Activated T-cell treated with anti-CD3 and anti-CD28 coated beads, Interleukin-2, amount 50 U/mL, for 24 hours (primary cell): Measurements from ENCODE around the gene CCDC15.

ENCODE experiments used
- DNase-seq: peaks from one replicate; pipeline ENCODE4 v3.0.0-alpha.2; 2020
- H3K27ac Mint-ChIP-seq: 2 replicates; pipeline ENCODE4 v1.8.0; 2020; ENCODE audit warnings: mild to moderate bottlenecking, mixed read lengths
- H3K27me3 Mint-ChIP-seq: 2 replicates; pipeline ENCODE4 v1.8.0; 2020; ENCODE audit warnings: mixed read lengths
- H3K36me3 Mint-ChIP-seq: 2 replicates; pipeline ENCODE4 v1.8.0; 2020; ENCODE audit warnings: low read depth, mixed read lengths
- H3K4me1 Mint-ChIP-seq: 2 replicates; pipeline ENCODE4 v1.8.0; 2020; ENCODE audit warnings: low read depth, mixed read lengths
- H3K4me3 Mint-ChIP-seq: 2 replicates; pipeline ENCODE4 v1.8.0; 2020; ENCODE audit warnings: mild to moderate bottlenecking, moderate library complexity, mixed read lengths
- H3K9me3 Mint-ChIP-seq: 2 replicates; pipeline ENCODE4 v1.8.0; 2020; ENCODE audit warnings: mixed read lengths

Gene CCDC15, protein sequence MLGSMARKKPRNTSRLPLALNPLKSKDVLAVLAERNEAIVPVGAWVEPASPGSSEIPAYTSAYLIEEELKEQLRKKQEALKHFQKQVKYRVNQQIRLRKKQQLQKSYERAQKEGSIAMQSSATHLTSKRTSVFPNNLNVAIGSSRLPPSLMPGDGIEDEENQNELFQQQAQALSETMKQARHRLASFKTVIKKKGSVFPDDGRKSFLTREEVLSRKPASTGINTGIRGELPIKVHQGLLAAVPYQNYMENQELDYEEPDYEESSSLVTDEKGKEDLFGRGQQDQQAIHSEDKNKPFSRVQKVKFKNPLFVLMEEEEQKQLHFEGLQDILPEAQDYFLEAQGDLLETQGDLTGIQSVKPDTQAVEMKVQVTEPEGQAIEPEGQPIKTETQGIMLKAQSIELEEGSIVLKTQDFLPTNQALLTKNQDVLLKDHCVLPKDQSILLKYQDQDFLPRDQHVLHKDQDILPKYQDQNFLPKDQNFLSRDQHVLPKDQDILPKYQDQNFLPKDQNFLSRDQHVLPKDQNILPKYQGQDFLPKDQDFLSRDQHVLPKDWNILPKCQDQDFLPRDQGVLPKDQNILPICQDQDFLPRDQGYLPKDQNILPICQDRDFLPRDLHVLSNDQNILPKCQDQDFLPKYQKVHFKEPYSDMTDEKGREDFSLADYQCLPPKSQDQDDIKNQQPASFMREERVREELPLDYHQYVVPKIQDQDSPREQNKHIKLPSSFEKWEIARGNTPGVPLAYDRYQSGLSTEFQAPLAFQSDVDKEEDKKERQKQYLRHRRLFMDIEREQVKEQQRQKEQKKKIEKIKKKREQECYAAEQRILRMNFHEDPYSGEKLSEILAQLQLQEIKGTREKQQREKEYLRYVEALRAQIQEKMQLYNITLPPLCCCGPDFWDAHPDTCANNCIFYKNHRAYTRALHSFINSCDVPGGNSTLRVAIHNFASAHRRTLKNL

DNA sequence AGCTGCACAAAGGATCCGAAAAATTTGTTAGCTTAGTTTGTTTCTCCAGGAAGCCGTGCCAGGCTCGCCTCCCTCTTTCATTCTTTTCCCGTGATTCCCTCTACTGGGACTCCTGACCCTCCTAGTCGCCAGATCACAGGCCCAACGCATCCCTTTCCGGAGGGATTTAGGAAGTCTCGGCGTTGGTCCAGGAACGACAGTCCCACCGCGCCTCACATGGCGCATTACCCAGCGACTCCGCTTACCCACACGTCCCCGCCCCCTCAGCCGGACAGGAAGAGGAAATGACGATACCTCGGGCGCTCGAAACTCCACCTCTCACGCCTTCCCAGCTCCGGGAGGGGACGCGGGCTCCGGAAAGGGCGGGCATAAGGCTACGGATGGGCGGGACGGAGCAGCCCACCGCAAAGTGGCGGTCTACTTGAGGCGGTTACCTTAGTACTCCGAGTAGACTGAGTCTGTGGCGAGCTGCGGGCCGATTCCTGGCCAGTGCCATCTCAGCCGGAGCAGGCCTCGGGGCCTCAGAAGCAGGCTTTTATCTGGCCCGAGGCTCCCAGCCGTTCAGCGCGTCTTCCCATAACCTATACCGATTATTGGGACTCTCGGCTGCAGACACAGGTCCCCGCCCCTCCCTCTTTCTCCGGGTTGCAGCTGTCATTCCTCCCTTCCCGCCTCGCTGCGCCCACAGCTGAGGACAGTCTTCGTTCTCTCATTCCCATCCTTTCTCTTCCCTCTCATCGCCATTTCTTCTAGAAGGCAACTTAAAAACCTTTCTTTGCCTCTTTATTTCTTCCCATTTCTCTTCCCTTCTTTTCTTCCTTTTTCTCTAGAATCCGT is at the start of gene CCDC15:
TSS of gene CCDC15 (plus strand) at position 450 of the 837 bp plus-strand sequence. CDS start 531 bp downstream, outside the sequence.
- no peak within 1 kb of the TSS for H3K27ac Mint-ChIP-seq
- no peaks in the 10 kb centered on the region for H3K9me3 Mint-ChIP-seq
- no peak within 1 kb of the TSS for H3K4me3 Mint-ChIP-seq
- H3K27me3 Mint-ChIP-seq, result no peaks in the 10 kb centered on the region
- peak; percentile 95 for DNase-seq
- peaks cover 4% of the 10 kb centered on the region for H3K36me3 Mint-ChIP-seq
- H3K4me1 Mint-ChIP-seq, result peaks cover 8% of the 10 kb centered on the region

DNA sequence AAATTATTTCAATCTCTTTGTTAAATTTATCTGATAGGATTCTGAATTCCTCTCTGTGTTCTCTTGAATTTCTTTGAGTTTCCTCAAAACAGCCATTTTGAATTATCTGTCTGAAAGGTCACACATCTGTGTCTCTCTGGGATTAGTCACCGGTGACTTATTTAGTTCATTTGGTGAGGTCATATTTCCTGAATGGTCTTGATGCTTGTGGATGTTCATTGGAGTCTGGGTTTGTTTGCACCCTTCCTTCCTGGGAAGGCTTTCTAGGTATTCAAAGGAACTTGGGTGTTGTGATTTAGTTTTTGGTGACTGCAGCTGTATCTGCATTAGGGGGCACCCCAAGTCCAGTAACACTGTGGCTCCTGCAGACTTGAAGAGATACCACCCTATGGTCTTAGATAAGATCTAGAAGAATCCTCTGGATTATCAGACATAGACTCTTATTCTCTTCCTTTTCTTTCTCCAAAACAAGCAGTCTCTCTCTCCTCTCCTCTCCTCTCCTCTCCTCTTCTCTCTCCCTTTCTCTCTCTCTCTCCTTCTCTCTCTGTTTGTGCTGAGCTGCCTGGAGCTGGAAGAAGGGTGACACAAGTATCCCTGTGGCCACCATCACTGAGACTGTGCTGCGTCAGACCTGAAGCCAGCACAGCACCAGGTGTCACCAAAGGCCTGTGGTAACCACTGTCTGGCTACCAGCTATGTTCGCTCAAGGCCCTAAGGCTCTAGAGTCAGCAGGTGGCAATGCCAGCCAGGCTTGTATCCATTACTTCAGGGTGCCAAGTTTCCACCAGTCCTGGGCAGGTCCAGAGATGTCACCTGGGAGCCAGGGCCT is 38.2 kb upstream of the CCDC15 start:
- H3K27me3 Mint-ChIP-seq, result peaks cover 3% of the 10 kb centered on the region
- no peak overlapping the region for H3K4me3 Mint-ChIP-seq
- H3K9me3 Mint-ChIP-seq, result peaks cover 13% of the 10 kb centered on the region
- no peak for DNase-seq
- H3K27ac Mint-ChIP-seq, result no peak overlapping the region
- H3K4me1 Mint-ChIP-seq, result peaks cover 2% of the 10 kb centered on the region
- H3K36me3 Mint-ChIP-seq, result peaks cover 2% of the 10 kb centered on the region

DNA sequence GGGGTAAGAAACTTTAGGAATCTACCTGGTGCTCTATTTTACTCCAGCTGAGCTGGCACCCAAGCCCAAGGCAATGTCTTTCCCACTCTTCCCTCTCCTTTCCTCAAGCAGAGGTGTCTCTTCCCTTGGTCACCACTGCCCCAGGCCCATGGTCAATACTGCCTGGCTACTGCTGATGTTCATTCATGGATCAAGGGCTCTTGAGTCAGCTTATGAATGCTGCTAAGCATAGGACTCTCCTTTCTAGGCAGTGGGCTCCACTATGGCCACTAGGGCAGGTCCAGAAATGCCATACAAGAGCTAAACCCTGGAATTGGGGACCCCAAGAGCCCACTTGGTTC is 37.7 kb upstream of the CCDC15 start:
- H3K27me3 Mint-ChIP-seq, result peaks cover 3% of the 10 kb centered on the region
- peaks cover 11% of the 10 kb centered on the region for H3K9me3 Mint-ChIP-seq
- H3K36me3 Mint-ChIP-seq, result peaks cover 2% of the 10 kb centered on the region
- H3K27ac Mint-ChIP-seq, result no peak overlapping the region
- no peak for DNase-seq
- H3K4me3 Mint-ChIP-seq, result no peak overlapping the region
- peaks cover 3% of the 10 kb centered on the region for H3K4me1 Mint-ChIP-seq

DNA sequence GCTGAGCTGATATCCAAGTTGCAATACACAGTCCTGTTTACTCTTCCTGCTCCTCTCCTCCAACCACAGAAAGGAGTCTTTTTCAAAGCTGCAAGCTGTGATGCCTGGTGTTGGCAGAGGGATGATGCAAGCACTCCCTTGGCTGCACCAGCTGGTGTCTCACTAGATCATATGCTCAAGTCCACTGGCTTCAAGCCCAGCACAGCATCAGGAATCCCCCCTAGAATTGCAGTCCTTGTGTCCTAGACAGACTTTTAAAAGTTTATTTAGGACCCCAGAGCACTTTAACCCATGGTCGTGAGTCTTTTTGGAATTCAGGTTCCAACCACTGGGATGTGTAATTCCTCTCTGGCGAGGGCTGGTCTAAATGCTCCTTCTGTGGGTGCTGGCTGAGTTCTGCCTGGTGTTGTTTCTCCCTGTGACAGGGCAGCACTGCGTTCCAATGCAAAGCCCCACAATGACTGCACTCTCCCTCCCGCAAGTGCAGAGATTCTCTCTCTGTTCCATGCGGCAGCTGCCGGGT is 36.8 kb upstream of the CCDC15 start:
- H3K9me3 Mint-ChIP-seq, result peaks cover 5% of the 10 kb centered on the region
- no peaks in the 10 kb centered on the region for H3K27me3 Mint-ChIP-seq

DNA sequence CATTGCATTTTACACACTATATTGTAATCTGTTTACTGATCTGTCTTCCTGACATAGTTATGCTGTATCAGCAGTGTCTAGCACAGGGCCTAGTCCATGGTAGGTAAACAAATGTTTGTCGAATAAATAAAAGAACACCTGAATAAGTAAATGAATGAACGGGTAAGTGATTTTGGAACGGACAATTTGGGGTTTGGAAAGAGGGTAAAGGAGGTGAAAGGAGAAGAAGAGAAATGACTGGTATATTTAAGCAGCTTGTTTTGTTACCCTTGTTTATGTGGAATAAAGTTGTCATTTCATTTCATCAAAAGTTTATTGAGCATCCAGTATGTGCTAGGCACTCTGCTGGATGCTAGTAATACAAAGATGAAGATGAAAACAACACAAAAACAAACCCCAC is 35.1 kb upstream of the CCDC15 start, which contains the start of gene HEPN1:
TSS of gene HEPN1 (plus strand) at position 301 of the 400 bp plus-strand sequence.
- Mint-ChIP-seq H3K4me3 (no peak within 1 kb of the TSS), H3K27me3 (no peaks in the 10 kb centered on the region), H3K27ac (no peak within 1 kb of the TSS), H3K9me3 (no peaks in the 10 kb centered on the region), H3K4me1 (peaks cover 16% of the 10 kb centered on the region), H3K36me3 (no peaks in the 10 kb centered on the region)
- DNase-seq, result no peak

More for the DNA sequence above, 36.8 kb upstream of the CCDC15 start:
- Mint-ChIP-seq H3K4me1 (peaks cover 4% of the 10 kb centered on the region), H3K36me3 (no peaks in the 10 kb centered on the region), H3K4me3 (no peak overlapping the region), H3K27ac (no peak overlapping the region)
- DNase-seq, result no peak

DNA sequence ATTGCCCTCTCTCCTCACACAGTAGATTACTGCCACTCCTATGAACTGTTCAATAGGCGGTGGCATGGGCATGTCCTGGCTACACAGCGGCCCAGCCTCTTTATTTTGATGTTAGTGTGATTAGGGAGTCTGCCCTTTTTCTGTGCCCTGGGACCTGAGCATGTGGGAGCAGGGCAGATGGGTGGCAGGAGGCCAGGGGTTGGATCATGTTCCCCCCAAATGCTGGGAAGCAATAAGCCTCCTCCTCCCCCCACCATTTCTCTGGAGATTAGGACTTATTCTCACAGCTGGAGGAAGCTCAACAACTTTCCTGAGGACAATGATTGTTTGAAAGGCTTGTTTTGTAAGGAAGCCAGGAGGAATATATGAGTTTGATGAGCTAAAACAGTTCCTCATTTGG is 34.1 kb upstream of the CCDC15 start:
- Mint-ChIP-seq H3K4me1 (peaks cover 17% of the 10 kb centered on the region), H3K27ac (no peak overlapping the region), H3K36me3 (no peaks in the 10 kb centered on the region), H3K9me3 (no peaks in the 10 kb centered on the region), H3K4me3 (no peak overlapping the region), H3K27me3 (no peaks in the 10 kb centered on the region)
- DNase-seq, result no peak

DNA sequence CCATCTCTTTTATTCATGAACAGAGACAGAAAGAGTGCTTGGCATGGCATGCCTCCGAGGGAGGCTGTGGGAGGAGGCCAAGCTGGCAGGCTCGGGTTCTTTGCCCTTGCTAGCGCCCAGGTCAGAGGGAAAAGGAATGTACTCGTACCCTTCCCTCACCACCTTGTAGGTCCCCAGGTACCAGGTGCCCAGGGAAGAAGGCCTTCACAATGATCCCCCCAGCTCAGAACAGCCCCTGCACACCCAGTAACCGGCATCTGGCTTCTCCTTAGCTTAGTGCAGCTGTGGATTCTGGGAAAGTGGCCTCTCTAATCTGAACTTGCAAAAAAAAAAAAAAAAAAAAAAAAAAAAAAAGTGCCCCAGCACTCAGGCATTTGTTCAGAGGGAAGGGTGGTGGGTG is 33.6 kb upstream of the CCDC15 start:
- no peaks in the 10 kb centered on the region for H3K27me3 Mint-ChIP-seq
- H3K4me3 Mint-ChIP-seq, result peak overlapping the region; percentile 42
- no peaks in the 10 kb centered on the region for H3K9me3 Mint-ChIP-seq
- peak overlapping the region; percentile 67 for H3K27ac Mint-ChIP-seq
- no peak for DNase-seq
- no peaks in the 10 kb centered on the region for H3K36me3 Mint-ChIP-seq
- H3K4me1 Mint-ChIP-seq, result peaks cover 17% of the 10 kb centered on the region

DNA sequence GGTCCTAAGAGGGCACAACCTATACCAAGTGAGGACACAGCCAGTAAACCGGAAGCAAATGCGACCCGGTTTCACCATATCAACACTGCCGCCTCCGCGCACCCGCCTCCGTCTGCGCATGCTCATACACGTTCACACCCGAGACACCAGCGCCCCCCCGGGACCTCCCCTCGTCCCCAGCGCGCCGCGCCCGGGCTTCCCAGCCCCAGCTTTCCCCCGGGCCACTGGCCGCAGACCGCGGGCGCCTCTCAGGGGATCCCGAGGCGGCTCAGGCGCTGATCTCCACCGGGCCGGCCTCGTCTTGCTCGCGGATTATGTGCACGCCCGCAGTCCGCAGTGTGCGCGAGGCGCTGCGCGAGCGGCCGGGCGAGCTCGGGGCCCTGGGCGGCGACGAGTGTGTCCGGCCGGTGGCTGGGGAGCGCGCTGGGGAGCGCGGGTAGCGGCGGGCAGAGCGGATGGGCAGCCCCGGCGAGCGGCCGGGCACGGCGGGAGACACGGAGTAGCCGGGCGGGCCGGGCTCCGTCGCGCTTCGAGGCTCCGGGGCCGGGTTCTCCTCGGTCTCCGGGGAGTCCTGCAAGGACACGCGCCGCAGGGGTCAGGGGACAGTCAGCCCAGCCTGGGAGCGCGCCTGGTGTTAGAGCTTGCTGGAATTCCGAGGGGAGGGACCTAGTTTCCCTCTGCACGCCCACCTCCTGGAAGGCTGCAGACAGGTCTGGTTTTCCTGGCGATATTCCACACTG is 33.0 kb upstream of the CCDC15 start:
- Mint-ChIP-seq H3K27ac (peak overlapping the region; percentile 67), H3K9me3 (no peaks in the 10 kb centered on the region), H3K4me3 (peak overlapping the region; percentile 42), H3K27me3 (no peaks in the 10 kb centered on the region), H3K4me1 (peaks cover 17% of the 10 kb centered on the region), H3K36me3 (no peaks in the 10 kb centered on the region)
- DNase-seq, result peak; percentile 86

DNA sequence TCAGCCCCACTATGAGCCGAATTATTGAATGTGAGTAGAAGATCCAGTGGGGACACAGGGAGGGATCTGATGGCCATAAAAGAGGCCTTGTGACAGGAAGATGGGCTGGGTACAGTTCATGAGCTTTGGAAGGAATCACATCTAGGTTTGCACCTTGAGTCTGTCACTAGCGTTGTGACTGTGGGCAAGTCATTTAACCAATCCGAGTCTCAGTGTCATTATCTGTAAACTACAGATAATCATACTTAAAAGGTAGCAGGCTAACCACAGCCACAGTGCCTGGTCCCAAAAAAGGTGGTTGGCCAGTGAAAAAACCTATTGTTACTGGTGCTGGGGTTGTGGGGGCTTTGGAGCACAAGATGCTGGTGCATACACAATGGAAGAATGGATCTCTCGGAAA is 31.2 kb upstream of the CCDC15 start:
- no peaks in the 10 kb centered on the region for H3K27me3 Mint-ChIP-seq

DNA sequence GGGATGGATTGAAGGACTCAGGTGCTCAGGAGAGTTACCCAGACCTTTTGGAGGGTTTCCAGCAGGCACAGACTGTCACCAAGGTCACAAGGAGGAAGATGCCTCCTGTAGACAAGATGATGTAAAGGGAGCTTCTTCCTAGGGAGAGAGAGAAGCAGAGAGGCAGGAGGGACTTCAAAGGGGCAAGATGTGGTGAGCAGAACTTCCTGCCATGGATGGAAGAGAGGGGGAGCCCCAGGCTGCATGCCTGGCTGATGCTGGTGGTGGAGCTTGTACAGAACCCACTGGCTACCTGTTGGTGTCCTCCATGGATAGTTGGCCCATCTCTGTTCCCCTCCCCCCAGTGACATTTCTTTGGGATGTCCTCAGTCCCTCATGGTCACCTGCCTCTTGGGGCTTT is 30.7 kb upstream of the CCDC15 start:
- no peak overlapping the region for H3K27ac Mint-ChIP-seq
- no peak overlapping the region for H3K4me3 Mint-ChIP-seq
- peaks cover 17% of the 10 kb centered on the region for H3K4me1 Mint-ChIP-seq
- no peaks in the 10 kb centered on the region for H3K27me3 Mint-ChIP-seq
- H3K36me3 Mint-ChIP-seq, result no peaks in the 10 kb centered on the region
- H3K9me3 Mint-ChIP-seq, result no peaks in the 10 kb centered on the region
- DNase-seq, result no peak

More for the DNA sequence above, 31.2 kb upstream of the CCDC15 start:
- no peaks in the 10 kb centered on the region for H3K36me3 Mint-ChIP-seq
- no peak overlapping the region for H3K4me3 Mint-ChIP-seq
- H3K27ac Mint-ChIP-seq, result no peak overlapping the region
- H3K4me1 Mint-ChIP-seq, result peaks cover 17% of the 10 kb centered on the region
- H3K9me3 Mint-ChIP-seq, result no peaks in the 10 kb centered on the region
- DNase-seq, result no peak

DNA sequence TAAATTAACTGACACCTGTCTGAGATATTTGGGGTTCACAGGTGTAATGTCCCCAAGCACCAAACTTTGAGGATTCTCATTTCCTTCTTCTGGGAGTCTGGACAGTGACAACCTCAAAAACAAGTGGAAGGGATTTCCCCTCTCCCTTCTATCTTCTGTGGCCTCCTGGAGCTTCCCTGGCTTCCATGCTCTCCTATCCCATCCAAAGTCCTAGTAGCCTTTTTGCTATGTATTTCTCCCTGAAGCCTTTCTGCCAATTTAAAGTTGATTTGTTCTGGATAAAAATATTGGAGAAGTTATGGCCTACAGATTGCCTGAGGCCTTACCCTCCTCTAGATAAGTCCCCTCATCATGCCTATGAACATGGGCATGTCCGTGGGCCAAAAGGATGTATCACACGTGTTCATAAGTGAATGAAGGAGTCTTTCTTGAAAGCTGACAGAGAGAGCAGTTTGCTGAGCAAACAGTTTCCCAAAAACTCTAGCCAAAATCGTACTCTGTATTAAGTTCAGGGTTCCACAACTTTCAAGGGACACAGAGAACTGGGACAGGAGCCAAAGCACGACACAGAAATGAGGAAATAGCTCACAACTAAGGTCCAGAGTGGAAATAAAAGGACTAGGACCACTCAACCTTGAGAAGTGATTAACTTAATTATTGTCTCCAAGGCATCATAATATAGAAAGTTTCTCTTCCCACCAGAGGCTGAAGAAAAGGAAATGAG is 24.9 kb upstream of the CCDC15 start:
- DNase-seq, result no peak
- Mint-ChIP-seq H3K9me3 (no peaks in the 10 kb centered on the region), H3K27ac (no peak overlapping the region), H3K4me1 (peaks cover 7% of the 10 kb centered on the region), H3K27me3 (no peaks in the 10 kb centered on the region), H3K36me3 (no peaks in the 10 kb centered on the region), H3K4me3 (no peak overlapping the region)

DNA sequence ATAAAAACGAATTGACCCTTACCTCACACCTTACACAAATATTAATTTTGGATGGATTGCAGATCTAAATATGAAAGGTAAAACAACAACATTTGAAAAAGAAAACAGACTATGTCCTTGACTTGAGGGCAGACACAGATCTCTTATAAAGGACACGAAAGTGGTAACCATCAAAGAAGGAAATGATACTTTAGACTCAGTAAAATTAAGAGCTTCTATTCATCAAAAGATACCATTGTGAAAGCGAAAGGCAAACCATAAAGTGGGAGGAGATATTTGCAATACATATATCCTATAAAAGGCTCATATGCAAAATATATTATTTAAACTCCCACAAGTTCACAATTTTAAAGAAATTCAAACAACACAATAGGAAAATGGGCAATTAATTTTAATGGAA is 23.2 kb upstream of the CCDC15 start:
- no peak overlapping the region for H3K4me3 Mint-ChIP-seq
- peaks cover 1% of the 10 kb centered on the region for H3K27me3 Mint-ChIP-seq
- H3K4me1 Mint-ChIP-seq, result peaks cover 7% of the 10 kb centered on the region
- no peaks in the 10 kb centered on the region for H3K36me3 Mint-ChIP-seq
- no peak for DNase-seq
- peak overlapping the region; percentile 19 for H3K27ac Mint-ChIP-seq
- H3K9me3 Mint-ChIP-seq, result no peaks in the 10 kb centered on the region
